HEK293T (cell line): Measurements from ENCODE around the gene SDR42E2.

Source experiments
- CTCF ChIA-PET: fragments of 350-600 bp; formaldehyde crosslinking; extraction: SDS; loops from one replicate; lab custom pipeline; 2021; ENCODE audit warnings: antibody characterized with exemption, inconsistent platforms; lab: Yijun Ruan, JAX
- POLR2A ChIA-PET: fragments of 350-600 bp; formaldehyde crosslinking; extraction: SDS; loops from one replicate; lab custom pipeline; 2020; ENCODE audit warnings: antibody characterized with exemption, inconsistent platforms; lab: Yijun Ruan, JAX
- DNase-seq: peaks from one replicate; pipeline ENCODE4 v3.0.0; 2012; ENCODE audit warnings: mixed read lengths; ENCODE audit errors: extremely low spot score
- ARNT ChIP-seq: fragments of 450-650 bp; IDR thresholded peaks from 2 replicates; pipeline ENCODE4 v1.6.1; 2017; ENCODE audit warnings: mild to moderate bottlenecking
- BHLHE40 ChIP-seq: fragments of 450-650 bp; IDR thresholded peaks from 2 replicates; pipeline ENCODE4 v1.6.1; 2016; ENCODE audit warnings: mild to moderate bottlenecking, moderate library complexity, borderline replicate concordance
- CTBP1 ChIP-seq: fragments of 450-650 bp; IDR thresholded peaks from 2 replicates; pipeline ENCODE4 v1.6.1; 2016; ENCODE audit warnings: borderline replicate concordance
- ELF4 ChIP-seq: fragments of 450-650 bp; IDR thresholded peaks from 2 replicates; pipeline ENCODE4 v1.6.1; 2017; ENCODE audit warnings: antibody characterized with exemption
- FOXA1 ChIP-seq: fragments of 450-650 bp; IDR thresholded peaks from 2 replicates; pipeline ENCODE4 v1.6.1; 2016; ENCODE audit warnings: mild to moderate bottlenecking
- FOXK2 ChIP-seq: fragments of 450-650 bp; IDR thresholded peaks from 2 replicates; pipeline ENCODE4 v1.6.1; 2016; ENCODE audit warnings: mild to moderate bottlenecking
- FOXM1 ChIP-seq: fragments of 450-650 bp; IDR thresholded peaks from 2 replicates; pipeline ENCODE4 v1.6.1; 2017; ENCODE audit warnings: mild to moderate bottlenecking, borderline replicate concordance
- HDGF ChIP-seq: fragments of 450-650 bp; IDR thresholded peaks from 2 replicates; pipeline ENCODE4 v1.6.1; 2017; ENCODE audit warnings: antibody characterized with exemption, borderline replicate concordance
- L3MBTL2 ChIP-seq: fragments of 450-650 bp; conservative IDR thresholded peaks from 2 replicates; pipeline ENCODE4 v1.6.1; 2016; ENCODE audit warnings: mild to moderate bottlenecking
- LEF1 ChIP-seq: fragments of 450-650 bp; IDR thresholded peaks from 2 replicates; pipeline ENCODE4 v1.6.1; 2017; ENCODE audit warnings: mild to moderate bottlenecking, borderline replicate concordance
- NFRKB ChIP-seq: fragments of 450-650 bp; IDR thresholded peaks from 2 replicates; pipeline ENCODE4 v1.6.1; 2016; ENCODE audit warnings: mild to moderate bottlenecking, moderate library complexity
- SP1 ChIP-seq: fragments of 450-650 bp; IDR thresholded peaks from 2 replicates; pipeline ENCODE4 v1.6.1; 2017
- SUZ12 ChIP-seq: fragments of 450-650 bp; IDR thresholded peaks from 2 replicates; pipeline ENCODE4 v1.6.1; 2016; ENCODE audit warnings: mild to moderate bottlenecking
- TARDBP ChIP-seq: fragments of 450-650 bp; IDR thresholded peaks from 2 replicates; pipeline ENCODE4 v1.6.1; 2016
- ZNF384 ChIP-seq: fragments of 450-650 bp; IDR thresholded peaks from 2 replicates; pipeline ENCODE4 v1.6.1; 2016
- TF ChIP-seq, protein P1 (sequence below): fragments of 450-650 bp; IDR thresholded peaks from 2 replicates; pipeline ENCODE4 v1.6.1; 2016

Gene SDR42E2

DNA sequence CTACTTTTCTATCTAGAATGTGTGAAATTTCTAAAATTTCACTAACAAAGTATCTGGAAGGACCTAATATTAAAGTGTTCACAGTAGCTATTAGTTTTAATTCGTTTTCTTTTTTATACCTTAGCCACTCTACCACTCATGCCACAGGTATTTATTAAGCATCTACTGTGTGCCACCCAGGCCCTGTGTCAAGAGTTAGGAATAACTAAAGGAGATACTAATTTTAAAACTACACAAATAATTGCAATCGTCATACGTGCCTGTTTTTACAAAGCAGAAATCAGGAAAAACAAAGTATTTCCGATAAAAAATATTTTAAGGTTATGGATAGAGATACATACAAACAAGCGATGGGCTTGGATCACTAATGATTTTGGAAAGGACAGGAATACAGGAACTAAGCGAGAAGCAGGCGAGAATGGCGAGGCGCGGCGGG, 43.3 kb downstream of the SDR42E2 start:
- TF ChIP-seq TARDBP: no peak
- TF ChIP-seq HDGF: no peak
- TF ChIP-seq ELF4: no peak
- no peak for TF ChIP-seq SP1
- TF ChIP-seq FOXA1: no peak
- no peak for TF ChIP-seq ARNT
- no peak for TF ChIP-seq FOXM1
- TF ChIP-seq FOXK2: no peak
- no peak for TF ChIP-seq SUZ12
- no peak for TF ChIP-seq BHLHE40
- TF ChIP-seq CTBP1: no peak
- TF ChIP-seq NFRKB: no peak
- DNase-seq: no peak
- ChIA-PET CTCF (interaction anchor here (0.6 to 0.8 kb wide), 3 partner anchors 11 to 170 kb away, joined by 3 read pairs; no protein-coding TSS in a partner anchor), POLR2A (interaction anchor here (0.6 to 2.9 kb wide), 8 partner anchors 11 to 109 kb away, joined by 3 to 17 read pairs (median 4); partner anchors contain the start of gene POLR3E)

DNA sequence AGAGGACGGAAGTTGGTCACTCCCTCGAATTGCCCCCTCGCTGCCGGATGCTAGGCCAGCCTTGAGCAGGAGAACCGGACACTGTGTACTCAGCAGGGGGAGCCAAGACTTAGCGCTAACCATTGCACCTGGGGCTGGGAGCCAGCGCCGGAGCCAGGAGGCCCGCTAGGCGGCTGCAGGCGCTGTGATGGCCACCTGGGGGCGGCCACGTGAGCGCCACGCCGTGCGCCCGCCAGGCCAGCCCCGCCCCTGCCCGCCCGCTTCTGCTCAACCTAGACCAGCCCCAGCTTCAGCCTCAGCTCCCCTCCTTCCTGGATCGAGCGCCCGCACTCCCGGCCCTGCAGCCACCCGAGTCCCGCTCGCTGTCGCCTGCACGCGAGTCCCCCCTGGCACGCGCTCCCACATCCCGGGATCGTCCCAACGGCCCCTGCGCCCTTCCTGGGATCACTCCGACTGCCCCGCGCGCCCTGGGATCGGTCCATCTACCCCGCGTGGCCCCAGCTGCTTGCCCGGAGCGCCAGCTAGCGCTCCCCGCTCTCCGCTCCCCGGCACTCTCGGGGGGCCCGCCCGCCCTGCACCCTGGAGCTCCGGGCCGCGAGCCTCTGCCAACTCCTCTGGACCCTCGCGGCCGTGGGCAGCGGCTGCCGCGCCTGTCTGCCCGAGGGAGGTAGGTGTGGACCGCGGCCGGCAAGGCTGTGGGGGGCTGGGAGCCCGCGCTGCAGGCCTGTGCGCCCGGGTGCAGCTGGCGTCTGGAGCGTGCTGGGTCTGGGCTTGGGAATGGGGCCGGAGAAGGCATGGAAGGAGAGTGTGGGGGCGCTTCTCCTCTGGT, 43.9 kb downstream of the SDR42E2 start, which contains the start of gene EEF2K:
TSS of gene EEF2K (plus strand) at position 266 of the 829 bp plus-strand sequence. CDS start 19,452 bp downstream, outside the sequence.
- peak; percentile 70 for TF ChIP-seq L3MBTL2
- TF ChIP-seq ARNT: 0 out of 2 replicates have a peak, but pooled peaks have one; percentile 56
- TF ChIP-seq, protein P1, sequence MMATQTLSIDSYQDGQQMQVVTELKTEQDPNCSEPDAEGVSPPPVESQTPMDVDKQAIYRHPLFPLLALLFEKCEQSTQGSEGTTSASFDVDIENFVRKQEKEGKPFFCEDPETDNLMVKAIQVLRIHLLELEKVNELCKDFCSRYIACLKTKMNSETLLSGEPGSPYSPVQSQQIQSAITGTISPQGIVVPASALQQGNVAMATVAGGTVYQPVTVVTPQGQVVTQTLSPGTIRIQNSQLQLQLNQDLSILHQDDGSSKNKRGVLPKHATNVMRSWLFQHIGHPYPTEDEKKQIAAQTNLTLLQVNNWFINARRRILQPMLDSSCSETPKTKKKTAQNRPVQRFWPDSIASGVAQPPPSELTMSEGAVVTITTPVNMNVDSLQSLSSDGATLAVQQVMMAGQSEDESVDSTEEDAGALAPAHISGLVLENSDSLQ: no peak
- no peak for TF ChIP-seq SUZ12
- 0 out of 2 replicates have a peak, but pooled peaks have one; percentile 22 for TF ChIP-seq HDGF
- no peak for TF ChIP-seq FOXK2
- TF ChIP-seq TARDBP: no peak
- POLR2A ChIA-PET: interaction anchor here (0.6 to 2.9 kb wide), 8 partner anchors 12 to 108 kb away, joined by 3 to 17 read pairs (median 4); partner anchors contain the start of gene POLR3E
- DNase-seq: peak; percentile 93
- CTCF ChIA-PET: interaction anchor here (0.6 to 0.8 kb wide), 2 partner anchors 94 to 171 kb away, joined by 3 read pairs; no protein-coding TSS in a partner anchor

DNA sequence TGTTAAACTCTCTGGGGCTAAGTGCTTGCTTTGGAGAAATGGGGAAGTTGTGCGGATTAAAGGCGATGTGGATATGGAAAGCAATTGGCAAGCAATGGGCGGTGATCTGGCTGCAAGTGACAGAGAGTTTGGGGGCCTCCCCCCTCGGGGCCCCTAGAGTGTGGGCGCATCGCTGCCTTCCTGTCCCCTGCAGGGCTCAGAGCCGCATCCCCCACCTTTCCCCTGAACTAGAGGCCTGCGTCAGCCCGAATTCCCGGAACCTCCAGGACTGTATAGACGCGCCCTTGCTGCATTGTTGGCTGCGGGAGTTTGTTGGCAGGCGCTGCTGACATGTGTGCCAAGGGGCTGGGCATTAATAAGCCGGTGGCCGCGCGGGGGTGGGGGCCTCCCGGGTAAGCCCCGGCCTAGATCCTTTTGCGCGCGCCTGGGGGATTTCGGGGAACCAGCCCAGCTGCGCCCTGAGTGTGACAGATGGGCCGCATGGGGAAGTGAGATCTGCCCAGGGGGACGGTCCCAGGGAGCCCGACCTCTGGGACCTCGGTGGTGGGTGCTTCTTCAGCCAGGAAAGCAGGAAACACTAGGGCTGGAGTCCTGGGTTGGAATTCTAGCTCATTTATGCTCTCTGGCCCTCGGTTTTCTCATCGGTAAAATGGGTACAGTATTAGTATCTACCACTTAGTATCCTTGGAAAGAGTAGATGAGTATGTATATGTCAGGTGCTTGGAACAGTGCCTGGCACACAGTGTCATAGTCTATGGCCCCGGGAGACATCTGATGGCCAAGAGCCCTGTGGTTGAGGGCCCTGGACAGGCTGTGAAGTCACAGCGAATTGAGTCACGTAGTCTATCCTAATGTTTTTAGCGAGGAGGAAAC, 44.8 kb downstream of the SDR42E2 start:
- ChIA-PET CTCF (interaction anchor here (1.2 kb wide), 1 partner anchor 11 kb away, joined by 4 read pairs; no protein-coding TSS in a partner anchor), POLR2A (interaction anchor here (1.4 to 2.9 kb wide), 4 partner anchors 15 to 90 kb away, joined by 3 to 17 read pairs (median 8); partner anchors contain the start of gene POLR3E)
- DNase-seq: no peak
- TF ChIP-seq NFRKB (no peak), ELF4 (no peak), SUZ12 (no peak), FOXM1 (no peak), HDGF (no peak), TARDBP (no peak), CTBP1 (no peak), ARNT (no peak), FOXK2 (no peak), SP1 (no peak), LEF1 (no peak), L3MBTL2 (no peak), ZNF384 (no peak), BHLHE40 (no peak), FOXA1 (no peak)
- TF ChIP-seq, protein P1: no peak

DNA sequence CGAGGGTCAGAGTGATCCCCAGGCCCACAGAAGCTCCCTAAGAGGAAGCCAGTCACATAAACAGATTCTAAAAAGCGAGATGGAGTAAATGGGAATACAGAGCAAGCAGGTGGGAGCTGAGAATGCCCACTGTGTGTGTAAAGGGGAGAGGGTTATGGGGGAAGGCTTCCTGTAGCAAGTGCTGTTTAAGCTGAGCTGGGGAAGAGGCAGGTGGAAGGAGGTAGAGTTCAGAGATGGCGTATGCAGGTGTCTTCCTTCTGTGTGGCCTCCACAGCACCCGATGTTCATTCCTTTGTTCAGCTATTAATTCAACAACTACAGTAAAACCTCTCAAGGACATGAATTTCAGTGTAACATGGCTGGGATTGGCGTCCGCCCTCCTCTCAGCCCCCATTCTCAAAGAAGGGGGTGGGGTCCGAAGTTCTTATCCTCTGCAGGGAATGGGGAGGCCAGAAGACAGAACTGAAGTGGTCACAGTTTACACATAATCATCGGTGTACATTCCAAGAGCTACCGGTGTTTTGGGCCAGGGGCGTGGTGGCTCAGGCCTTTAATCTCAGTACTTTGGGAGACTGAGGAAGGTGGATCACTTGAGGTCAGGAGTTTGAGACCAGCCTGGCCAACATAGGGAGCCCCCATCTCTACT, 45.5 kb downstream of the SDR42E2 start:
- no peak for TF ChIP-seq LEF1
- TF ChIP-seq HDGF: no peak
- TF ChIP-seq BHLHE40: no peak
- TF ChIP-seq FOXA1: no peak
- no peak for TF ChIP-seq CTBP1
- TF ChIP-seq L3MBTL2: no peak
- no peak for TF ChIP-seq ELF4
- no peak for TF ChIP-seq SP1
- POLR2A ChIA-PET: interaction anchor here (2.1 to 2.9 kb wide), 2 partner anchors 16 to 89 kb away, joined by 9 to 17 read pairs; partner anchors contain the start of gene POLR3E
- DNase-seq: no peak
- CTCF ChIA-PET: interaction anchor here (1.2 kb wide), 1 partner anchor 11 kb away, joined by 4 read pairs; no protein-coding TSS in a partner anchor

DNA sequence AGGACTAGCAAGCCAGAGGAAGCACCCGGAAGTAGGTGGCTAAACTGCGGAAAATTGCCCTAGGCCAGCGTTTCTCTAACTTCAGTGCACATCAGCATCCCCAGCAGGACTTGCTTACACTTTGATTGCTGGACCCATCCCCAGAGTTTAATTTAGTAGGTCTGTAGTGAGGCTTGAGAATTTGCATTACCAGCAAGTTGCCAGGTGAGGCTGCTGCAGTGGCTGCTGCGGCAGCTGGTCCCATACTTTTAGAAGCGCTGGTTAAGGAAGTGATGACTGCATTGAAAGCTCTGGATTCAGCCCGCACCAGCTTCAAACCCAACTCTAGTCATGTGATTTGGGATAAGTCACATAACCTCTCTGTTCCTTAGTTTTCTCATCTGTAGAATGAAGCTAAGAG, 48.0 kb downstream of the SDR42E2 start:
- CTCF ChIA-PET: interaction anchor here (0.8 kb wide), 1 partner anchor 18 kb away, joined by 3 read pairs; no protein-coding TSS in a partner anchor
- TF ChIP-seq HDGF: no peak
- no peak for TF ChIP-seq ARNT
- POLR2A ChIA-PET: no interaction called here
- no peak for DNase-seq
